SK-N-SH treated with all-trans-retinoic acid at 6 μM for 48 hours (cell line): ENCODE results near the gene GALNT15.

Source experiments
- ATAC-seq: fragments of 200-7000 bp; cut with Tn5 transposase; 3 replicates; pipeline ENCODE4 v1.9.1; 2020; ENCODE audit warnings: mild to moderate bottlenecking, moderate library complexity
- ARNTL ChIP-seq: fragments of 450-650 bp; formaldehyde crosslinking; IDR thresholded peaks from 2 replicates; pipeline ENCODE4 v1.5.0; 2020; ENCODE audit warnings: low read depth, mild to moderate bottlenecking, moderate library complexity, borderline replicate concordance
- CSDC2 ChIP-seq: fragments of 250-450 bp; sonication (Bioruptor Pico); IDR thresholded peaks from 2 replicates; pipeline ENCODE4 v1.5.0; 2020; ENCODE audit warnings: mild to moderate bottlenecking, moderate library complexity
- CSRNP3 ChIP-seq: fragments of 250-450 bp; sonication (Bioruptor Pico); IDR thresholded peaks from 2 replicates; pipeline ENCODE4 v1.5.1; 2021; ENCODE audit warnings: mild to moderate bottlenecking, moderate library complexity
- ESRRG ChIP-seq: fragments of 250-450 bp; sonication (Bioruptor Pico); IDR thresholded peaks from 2 replicates; pipeline ENCODE4 v1.6.1; 2021; ENCODE audit warnings: mild to moderate bottlenecking
- GLIS3 ChIP-seq: fragments of 250-450 bp; sonication (Bioruptor Pico); IDR thresholded peaks from 2 replicates; pipeline ENCODE4 v1.5.0; 2020; ENCODE audit warnings: mild to moderate bottlenecking, moderate library complexity
- ISL1 ChIP-seq: fragments of 250-450 bp; sonication (Bioruptor Pico); IDR thresholded peaks from 2 replicates; pipeline ENCODE4 v2.1.2; 2022; ENCODE audit warnings: mild to moderate bottlenecking, moderate library complexity
- OSR1 ChIP-seq: fragments of 250-450 bp; sonication (Bioruptor Pico); IDR thresholded peaks from 2 replicates; pipeline ENCODE4 v1.8.0; 2022; ENCODE audit warnings: moderate library complexity, mild to moderate bottlenecking, inconsistent platforms
- PATZ1 ChIP-seq: fragments of 250-450 bp; sonication (Bioruptor Pico); IDR thresholded peaks from 2 replicates; pipeline ENCODE4 v1.8.0; 2020; ENCODE audit warnings: mild to moderate bottlenecking, moderate library complexity, borderline replicate concordance
- POU6F1 ChIP-seq: fragments of 250-450 bp; sonication (Bioruptor Pico); IDR thresholded peaks from 2 replicates; pipeline ENCODE4 v1.8.0; 2021; ENCODE audit warnings: low read depth, mild to moderate bottlenecking, moderate library complexity, borderline replicate concordance
- PPARA ChIP-seq: fragments of 250-450 bp; sonication (Bioruptor Pico); IDR thresholded peaks from 2 replicates; pipeline ENCODE4 v1.5.0; 2020; ENCODE audit warnings: mild to moderate bottlenecking, borderline replicate concordance
- RARB ChIP-seq: fragments of 250-450 bp; sonication (Bioruptor Pico); IDR thresholded peaks from 2 replicates; pipeline ENCODE4 v1.8.0; 2021; ENCODE audit warnings: mild to moderate bottlenecking, moderate library complexity
- SNAI2 ChIP-seq: fragments of 250-450 bp; sonication (Bioruptor Pico); IDR thresholded peaks from 2 replicates; pipeline ENCODE4 v1.5.0; 2020; ENCODE audit warnings: mild to moderate bottlenecking, moderate library complexity
- TCF4 ChIP-seq: fragments of 250-450 bp; sonication (Bioruptor Pico); IDR thresholded peaks from 2 replicates; pipeline ENCODE4 v1.8.0; 2021; ENCODE audit warnings: mild to moderate bottlenecking, moderate library complexity, borderline replicate concordance
- TOX ChIP-seq: fragments of 250-450 bp; sonication (Bioruptor Pico); IDR thresholded peaks from 2 replicates; pipeline ENCODE4 v1.8.0; 2021; ENCODE audit warnings: mild to moderate bottlenecking, moderate library complexity, borderline replicate concordance
- TSHZ2 ChIP-seq: fragments of 250-450 bp; sonication (Bioruptor Pico); IDR thresholded peaks from 2 replicates; pipeline ENCODE4 v1.5.0; 2020; ENCODE audit warnings: mild to moderate bottlenecking, moderate library complexity
- ZC3H10 ChIP-seq: fragments of 250-450 bp; sonication (Bioruptor Pico); IDR thresholded peaks from 2 replicates; pipeline ENCODE4 v1.5.1; 2021; ENCODE audit warnings: mild to moderate bottlenecking, moderate library complexity
- ZFP30 ChIP-seq: fragments of 450-650 bp; formaldehyde crosslinking; IDR thresholded peaks from 2 replicates; pipeline ENCODE4 v1.5.0; 2022; ENCODE audit warnings: mild to moderate bottlenecking, moderate library complexity
- ZNF565 ChIP-seq: fragments of 450-650 bp; formaldehyde crosslinking; conservative IDR thresholded peaks from 2 replicates; pipeline ENCODE4 v1.5.0; 2020; ENCODE audit warnings: low read depth, mild to moderate bottlenecking, moderate library complexity
- ZNF70 ChIP-seq: fragments of 450-650 bp; formaldehyde crosslinking; IDR thresholded peaks from 2 replicates; pipeline ENCODE4 v1.5.0; 2020; ENCODE audit warnings: mild to moderate bottlenecking, moderate library complexity
- ZNF8 ChIP-seq: fragments of 450-650 bp; formaldehyde crosslinking; IDR thresholded peaks from 2 replicates; pipeline ENCODE4 v1.5.0; 2020; ENCODE audit warnings: mild to moderate bottlenecking, moderate library complexity

Gene GALNT15

DNA sequence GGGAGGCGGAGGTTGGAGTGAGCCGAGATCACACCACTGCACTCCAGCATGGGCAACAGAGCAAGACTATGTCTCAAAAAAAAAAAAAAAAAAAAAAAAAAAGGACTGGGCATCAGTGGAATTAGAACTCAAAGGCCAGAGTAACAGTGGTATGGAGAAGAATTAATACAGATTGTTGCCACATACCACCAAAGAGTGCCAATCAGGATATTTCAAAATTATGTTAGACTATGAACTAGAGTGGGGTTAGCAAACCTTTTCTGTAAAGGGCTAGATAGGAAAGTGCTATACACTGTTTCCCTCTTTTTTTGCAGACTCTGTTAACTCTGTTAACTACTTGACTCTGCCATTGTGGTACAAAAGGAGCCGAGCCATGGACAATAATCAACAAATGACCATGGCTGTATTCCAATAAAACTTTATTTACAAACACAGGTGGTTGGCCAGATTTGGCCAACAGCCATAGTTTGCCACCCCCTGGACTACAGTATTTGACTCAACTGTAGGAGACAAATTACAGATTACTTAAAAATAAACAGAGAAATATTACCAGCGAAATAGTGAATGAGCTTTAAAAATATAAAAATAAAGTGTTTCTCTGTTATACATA is 61.7 kb downstream of the GALNT15 start:
- TF ChIP-seq SNAI2 (CRISPR knock-in tag) (no peak), ZC3H10 (CRISPR knock-in tag) (no peak), POU6F1 (no peak), ZNF565 (CRISPR knock-in tag) (no peak), ZFP30 (CRISPR knock-in tag) (no peak), PPARA (no peak), ZNF70 (CRISPR knock-in tag) (no peak), ZNF8 (no peak), ISL1 (CRISPR knock-in tag) (no peak), TCF4 (CRISPR knock-in tag) (no peak), OSR1 (no peak)
- no peak for ATAC-seq

DNA sequence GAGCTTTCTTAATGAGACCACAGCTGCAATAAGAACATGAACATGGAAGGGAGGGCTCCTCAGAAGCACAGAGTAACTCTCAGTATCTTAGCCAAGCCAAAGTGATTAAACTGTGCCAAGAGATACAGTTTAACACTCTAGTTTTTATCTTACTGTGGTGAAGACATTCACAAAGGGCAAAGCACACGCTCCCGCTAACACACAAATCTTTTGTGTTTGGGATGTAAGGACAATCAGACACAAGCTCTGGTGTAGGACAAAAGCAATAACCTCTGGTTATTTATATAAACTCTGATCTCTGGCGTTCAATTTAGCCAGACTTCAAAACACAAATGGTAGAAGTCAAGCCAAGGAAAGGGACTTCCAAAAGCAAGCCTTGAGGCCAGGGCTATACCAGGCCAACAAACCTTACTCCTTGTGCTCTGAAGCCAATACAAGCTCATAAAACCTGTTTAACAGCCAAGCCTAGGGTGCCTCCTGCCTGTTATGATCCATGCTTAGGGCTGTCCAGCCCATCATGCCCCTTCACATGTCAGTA is 62.4 kb downstream of the GALNT15 start:
- ATAC-seq: no peak
- TF ChIP-seq CSDC2 (CRISPR knock-in tag) (no peak), CSRNP3 (CRISPR knock-in tag) (no peak), RARB (CRISPR knock-in tag) (no peak), TSHZ2 (CRISPR knock-in tag) (no peak), ARNTL (CRISPR knock-in tag) (no peak), ESRRG (CRISPR knock-in tag) (no peak), GLIS3 (CRISPR knock-in tag) (no peak), TOX (no peak), PATZ1 (CRISPR knock-in tag) (no peak), ISL1 (CRISPR knock-in tag) (no peak), TCF4 (CRISPR knock-in tag) (no peak), POU6F1 (no peak)

GRCh38 chr3:16239086-16239770 is 64.7 kb downstream of the GALNT15 start:
- peak; percentile 47 for ATAC-seq
- no peak for TF ChIP-seq ZC3H10 (CRISPR knock-in tag)
